NCI-H1694 (cell line): ENCODE results near the gene SGCE.

Experiments
- DNase-seq: peaks from one replicate; lab custom pipeline; 2025; lab: John Stamatoyannopoulos, UW

The SGCE gene

DNA sequence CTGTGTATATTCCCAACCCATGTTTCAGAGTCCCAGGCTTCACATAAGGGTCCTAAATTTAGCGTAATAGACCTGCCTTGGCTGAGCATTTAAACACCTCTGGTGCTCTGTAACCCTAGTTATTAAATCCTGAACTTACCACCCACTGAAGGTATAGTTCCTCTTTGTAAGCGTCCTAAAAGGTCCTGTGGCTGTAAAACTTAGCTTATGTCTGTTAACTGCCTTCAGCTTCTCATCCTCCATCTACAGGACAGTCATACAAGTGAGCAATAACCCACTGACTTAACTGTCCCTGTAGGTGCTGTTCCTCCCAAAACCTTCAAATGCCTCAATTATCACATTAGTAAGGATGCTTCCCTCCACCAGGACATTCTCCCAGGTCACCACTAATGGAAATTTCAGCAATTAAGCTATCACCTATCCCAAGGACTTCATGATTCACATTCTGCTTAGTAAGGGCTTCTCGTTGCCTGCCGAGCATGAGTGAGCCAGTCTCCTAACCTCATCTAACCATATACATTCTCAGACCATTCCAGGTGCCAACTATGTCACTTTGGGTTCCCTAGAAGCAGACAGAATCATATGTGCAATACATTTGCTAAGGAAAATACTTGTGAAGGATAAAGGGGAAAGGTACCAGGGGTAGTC is 90.6 kb downstream of the SGCE start:
- DNase-seq, result no peak

GRCh38 chr7:94562525-94562924 is 93.4 kb downstream of the SGCE start:
- no peak for DNase-seq

DNA sequence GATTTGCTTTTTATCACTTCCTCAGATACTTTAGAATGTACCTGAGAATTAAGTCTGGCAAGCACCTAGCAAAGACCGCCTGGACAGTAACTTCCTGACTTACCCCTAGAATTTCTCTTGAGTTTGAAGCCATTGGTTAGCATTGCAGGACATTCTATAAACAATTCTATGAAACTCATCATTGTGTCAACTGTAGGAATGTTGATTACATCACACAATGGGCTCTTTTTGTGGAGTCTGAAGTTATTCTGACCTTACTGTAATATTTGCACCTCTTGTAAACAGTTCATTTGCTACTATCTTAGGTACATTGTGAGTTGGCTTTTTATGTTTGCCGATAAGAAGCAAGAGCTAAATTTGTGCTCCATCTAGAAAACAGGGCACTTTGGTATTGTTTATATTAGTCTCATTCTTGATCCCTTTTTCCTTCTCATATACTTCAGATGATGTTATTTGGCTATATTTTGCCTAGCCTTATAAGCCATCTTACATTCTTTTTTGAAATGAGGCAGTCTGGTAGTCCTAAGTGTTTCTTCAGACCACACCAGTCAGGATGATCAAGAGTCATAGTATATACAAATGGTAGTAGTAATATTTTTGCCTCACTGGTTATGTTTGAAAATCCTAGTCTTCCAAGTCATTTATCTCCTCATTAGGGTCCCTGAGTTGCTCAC is 94.0 kb downstream of the SGCE start:
- no peak for DNase-seq

GRCh38 chr7:94559972-94560371 is 96.0 kb downstream of the SGCE start:
- no peak for DNase-seq

DNA sequence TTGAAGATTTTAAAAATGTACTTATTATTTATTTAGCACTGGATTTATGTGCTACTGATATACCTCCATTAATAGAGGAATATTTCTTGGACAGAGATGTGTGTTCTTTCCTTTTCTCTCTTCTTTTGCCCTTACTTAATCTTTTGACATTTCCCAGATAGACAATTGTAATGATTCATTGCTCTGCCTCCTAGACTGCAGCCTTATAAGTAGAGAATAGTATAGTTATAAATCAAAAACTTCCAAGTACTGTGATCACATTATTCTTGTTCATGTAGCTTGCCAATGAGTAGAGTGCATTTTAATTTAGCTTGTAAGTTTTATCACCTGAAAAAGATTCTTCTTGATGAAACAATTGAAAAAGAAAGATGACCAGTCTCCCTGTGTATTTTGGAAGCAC is 98.7 kb downstream of the SGCE start:
- DNase-seq, result no peak

DNA sequence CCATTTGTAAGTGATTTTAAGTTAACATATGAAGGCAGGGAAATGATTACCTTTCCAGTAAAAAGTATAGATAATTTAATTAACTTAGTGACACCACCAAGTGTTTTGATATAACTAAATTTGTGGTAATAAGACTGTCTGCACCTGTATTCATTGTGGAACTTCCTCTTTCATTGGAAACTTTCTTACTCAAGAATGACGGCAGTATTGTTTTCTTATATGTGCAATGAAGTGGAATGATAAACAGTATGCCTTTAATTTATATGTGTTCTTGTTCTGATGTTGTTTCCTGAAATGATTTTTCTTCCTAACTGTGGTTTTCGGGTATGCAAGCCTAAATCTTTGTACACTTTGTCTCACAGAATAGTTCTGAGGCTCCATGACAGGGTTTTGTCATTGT is 99.9 kb downstream of the SGCE start:
- DNase-seq, result no peak

GRCh38 chr7:94547126-94547525 is 108.8 kb downstream of the SGCE start:
- no peak for DNase-seq

- no peak for DNase-seq
Observed at GRCh38 chr7:94540428-94540827, 115.5 kb downstream of the SGCE start.
